GM18498 (cell line): Measurements from ENCODE around the gene EPB41L5.
A peak's percentile ranks its signal among the peaks of the same experiment; 100 is the strongest.
"Not testable (repeated sequence)": the region's sequence is repeated elsewhere in the genome, so short reads cannot be mapped to it uniquely, and the experiment has no call there.

Source experiments
- ATAC-seq: cut with Tn5 transposase; IDR thresholded peaks from one replicate; pipeline ENCODE4 v1.9.1; 2021; ENCODE audit warnings: mild to moderate bottlenecking, moderate library complexity; ENCODE audit not compliant: unreplicated experiment

The EPB41L5 gene

DNA sequence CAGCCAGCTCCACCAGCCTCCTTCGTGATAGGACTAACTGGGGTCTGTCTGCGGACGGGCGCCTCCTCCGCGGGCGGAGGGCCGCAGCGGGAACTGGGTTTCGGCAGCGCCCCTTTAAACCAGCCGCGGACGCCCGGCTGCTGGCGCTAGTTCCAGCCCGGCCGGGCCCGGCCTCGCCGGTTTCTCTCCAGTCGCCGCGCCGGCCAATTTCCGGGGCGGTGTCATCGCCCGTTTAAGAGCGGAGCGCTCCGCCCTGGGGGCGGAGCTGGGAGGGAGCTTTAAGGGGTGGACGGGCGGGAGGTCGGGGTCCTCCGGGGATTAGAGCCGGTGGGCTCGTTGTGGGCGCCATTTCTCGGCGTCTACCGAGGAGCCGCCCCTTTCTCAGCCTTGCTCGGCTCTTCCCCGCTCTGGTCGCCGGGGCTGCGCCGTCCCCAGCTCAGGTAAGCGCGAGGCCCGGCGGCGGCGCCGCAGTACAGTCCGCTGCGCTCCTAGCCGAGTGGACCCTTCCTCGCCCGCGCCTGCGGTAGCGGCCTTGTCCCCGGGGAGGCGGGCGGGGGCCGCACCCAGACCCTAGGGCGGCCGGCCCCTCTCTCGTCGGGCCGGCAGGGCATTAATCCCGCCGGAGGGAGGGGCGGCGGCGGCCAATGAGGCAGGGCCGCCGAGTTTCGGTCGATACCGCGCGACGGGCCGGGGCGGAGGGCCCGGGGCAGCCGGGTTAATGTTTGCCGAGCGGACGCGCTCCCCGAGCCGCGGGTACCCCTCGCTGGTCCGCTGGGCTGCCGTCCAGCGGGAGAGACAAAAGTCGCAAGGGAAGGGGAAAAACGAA is at the start of gene EPB41L5:
TSS of gene EPB41L5 (plus strand) at position 307 of the 826 bp plus-strand sequence. CDS start 6,008 bp downstream, outside the sequence.
- peak; percentile 96 for ATAC-seq

DNA sequence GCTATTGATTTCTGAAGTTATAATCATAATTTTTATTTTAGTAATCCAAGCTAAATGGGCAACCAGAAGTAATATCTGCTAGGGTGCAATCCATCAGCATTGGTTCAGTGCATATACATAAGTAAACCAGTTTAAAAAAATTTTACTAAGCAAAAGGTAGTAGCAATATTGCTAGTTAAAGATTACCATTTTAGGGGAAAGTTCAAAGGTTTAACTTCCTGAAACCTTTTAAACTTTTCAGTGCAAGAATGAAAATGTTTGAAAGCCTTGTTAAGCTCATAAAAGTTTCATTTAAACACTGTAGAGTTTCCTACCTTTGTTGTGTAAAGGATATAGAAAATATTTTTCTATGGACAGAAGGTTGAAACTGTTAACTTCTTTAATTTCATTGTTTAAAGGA is 31.0 kb upstream of the EPB41L5 start:
- no peak for ATAC-seq

DNA sequence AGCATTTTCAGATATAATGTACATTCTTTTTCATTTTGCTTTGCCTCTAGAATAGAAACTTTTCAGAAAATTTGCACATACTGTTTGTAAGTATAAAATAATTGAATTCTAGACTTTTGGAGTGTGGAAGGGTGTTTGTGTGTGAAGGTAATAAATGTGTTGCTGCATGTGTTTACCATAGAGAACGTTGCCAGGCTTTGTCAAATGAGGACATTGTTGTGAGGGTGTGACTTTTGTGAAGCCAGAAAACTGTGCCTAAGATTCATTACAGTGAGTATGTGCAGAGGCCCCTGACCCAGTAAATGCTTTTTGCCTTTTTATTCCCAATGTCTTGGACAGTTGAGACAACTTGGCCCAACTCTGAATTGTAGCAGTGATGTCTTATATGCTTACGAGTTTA is 30.4 kb upstream of the EPB41L5 start:
- ATAC-seq, result no peak

- no peak for ATAC-seq
These were observed 29.8 kb upstream of the EPB41L5 start for GRCh38 chr2:119983108-119983507.

DNA sequence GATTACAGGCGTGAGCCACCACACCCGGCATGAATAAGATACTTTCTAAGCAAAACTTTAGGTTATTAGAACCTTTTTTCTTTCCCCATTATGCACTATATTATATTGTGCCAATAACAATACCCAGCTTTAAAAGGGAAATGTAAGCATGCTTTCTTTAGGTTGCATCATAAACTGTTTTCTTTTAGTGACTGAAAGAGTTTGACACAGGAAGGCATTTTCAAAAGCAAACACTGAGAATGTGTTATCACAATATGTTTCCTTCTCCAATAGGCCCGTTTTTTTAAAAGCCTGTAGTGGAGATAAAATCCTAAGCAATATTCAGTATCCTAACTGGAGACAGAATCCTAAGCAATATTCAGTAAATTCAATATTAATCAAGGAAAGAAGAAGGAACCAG is 16.7 kb upstream of the EPB41L5 start:
- no peak for ATAC-seq

GRCh38 chr2:119996896-119997891 is 15.7 kb upstream of the EPB41L5 start:
- not testable (repeated sequence) for ATAC-seq

DNA sequence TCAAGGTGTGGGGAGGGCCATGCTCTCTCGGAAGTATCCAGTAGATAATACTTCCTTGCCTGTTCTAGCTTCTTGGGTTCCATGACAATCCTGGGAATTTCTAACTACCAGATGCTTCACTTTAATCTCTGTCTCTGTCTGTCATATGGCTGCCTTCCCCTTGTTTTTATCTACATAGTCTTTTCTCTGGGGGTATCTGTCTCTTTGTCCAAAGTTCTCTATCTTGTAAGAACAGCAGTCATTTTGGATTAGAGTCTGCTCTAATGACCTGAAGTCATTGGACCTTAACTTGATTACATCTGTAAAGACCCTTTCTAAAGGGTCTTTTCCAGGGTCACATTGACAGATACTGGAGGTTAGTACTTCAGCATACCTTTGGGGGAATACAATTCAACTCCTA is 11.4 kb upstream of the EPB41L5 start:
- ATAC-seq, result no peak

DNA sequence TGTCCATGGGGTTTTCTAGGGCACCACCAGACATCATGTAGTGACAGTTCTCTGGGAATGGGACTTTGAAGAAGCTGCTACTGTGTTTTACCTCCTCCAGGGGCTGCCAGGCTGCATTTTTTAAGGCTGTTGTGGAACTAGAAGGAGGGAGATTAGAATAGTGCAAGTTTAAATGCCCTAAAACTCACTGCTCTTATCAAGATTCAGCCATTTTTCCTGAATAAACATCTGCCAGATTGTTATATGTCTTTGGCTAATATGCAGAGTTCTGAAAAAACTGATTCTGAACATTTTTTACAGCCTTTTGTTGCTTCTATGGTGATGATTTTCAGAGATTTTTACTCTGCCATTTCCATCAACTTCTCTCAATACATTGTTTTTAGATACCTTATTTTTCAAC is 8.6 kb upstream of the EPB41L5 start:
- no peak for ATAC-seq

DNA sequence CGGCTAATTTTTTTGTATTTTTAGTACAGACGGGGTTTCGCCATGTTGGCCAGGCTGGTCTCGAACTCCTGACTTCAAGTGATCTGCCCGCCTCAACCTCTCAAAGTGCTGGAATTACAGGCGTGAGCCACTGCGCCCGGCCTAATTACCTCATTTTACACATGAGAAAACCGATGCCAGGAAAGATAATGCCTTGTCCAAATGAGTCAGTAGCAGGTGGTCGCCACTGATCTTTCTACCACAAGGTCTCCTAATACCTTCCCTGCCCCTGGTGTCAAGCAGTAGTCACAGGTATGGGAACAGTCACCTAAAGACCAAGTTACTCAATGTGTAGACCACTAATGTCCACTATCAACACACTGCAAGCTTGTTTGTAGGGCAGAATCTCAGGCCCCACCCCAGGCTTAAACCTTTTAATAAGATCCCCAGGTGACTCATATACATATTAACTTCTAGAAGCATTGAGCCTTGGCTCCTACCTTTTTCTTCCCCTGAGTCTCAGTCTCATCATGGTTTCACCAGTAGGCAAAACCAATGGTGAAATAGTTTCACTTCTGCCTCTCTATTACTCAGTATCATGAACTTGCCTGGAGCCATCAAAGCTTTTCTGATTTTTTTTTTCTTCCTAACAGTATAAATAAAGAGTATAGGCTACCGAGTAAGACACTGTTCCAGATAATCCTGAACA is 6.9 kb upstream of the EPB41L5 start:
- peak; percentile 94 for ATAC-seq

- no peak for ATAC-seq
These were observed 5.0 kb upstream of the EPB41L5 start for GRCh38 chr2:120007851-120008250.

GRCh38 chr2:120012363-120012762 is 514 bp upstream of the EPB41L5 start:
- ATAC-seq, result no peak

- no peak for ATAC-seq
These were observed 833 bp downstream of the EPB41L5 start for GRCh38 chr2:120013597-120014223.

DNA sequence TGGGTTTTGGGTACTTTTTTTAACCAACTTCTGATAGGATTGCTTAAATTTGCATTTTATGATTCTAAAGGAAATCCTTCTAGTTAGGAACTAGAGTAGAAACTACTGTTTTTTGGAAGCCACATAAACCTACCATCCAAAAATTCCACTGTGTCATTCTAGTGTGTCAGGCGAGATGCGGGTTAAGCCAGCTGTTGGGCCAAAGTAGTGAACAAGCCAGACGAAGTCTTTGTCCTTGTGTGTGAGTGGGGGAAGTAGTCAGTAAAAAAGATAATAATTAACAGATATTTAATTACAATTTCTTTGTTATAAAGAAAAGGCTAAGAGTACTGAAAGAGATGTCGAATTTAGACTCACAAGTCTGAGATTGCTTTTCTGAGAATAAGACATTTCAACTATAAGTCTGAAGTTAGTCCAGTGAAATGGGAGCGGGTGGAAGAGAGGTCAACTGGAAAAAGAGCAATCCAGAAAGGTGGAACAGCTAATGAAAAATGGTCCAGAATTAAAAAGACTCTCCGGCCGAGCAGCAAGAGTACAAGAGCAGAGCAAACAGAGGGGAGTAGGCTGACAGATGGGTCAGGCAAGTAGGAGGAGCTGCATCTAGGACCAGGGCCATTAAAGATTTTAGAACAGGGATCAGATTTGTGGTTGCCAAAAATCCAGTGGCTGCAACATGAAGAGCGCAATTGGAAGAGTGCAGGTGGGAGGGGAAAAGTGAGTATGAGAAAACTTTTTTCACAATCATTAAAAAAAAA is 1.5 kb downstream of the EPB41L5 start:
- ATAC-seq, result no peak

GRCh38 chr2:120016800-120017199 is 3.9 kb downstream of the EPB41L5 start:
- no peak for ATAC-seq

- ATAC-seq, result no peak
These were observed 4.3 kb downstream of the EPB41L5 start for GRCh38 chr2:120017201-120017600.

GRCh38 chr2:120018549-120018948 is 5.7 kb downstream of the EPB41L5 start:
- no peak for ATAC-seq

- no peak for ATAC-seq
These were observed 7.7 kb downstream of the EPB41L5 start for GRCh38 chr2:120020554-120020953.

DNA sequence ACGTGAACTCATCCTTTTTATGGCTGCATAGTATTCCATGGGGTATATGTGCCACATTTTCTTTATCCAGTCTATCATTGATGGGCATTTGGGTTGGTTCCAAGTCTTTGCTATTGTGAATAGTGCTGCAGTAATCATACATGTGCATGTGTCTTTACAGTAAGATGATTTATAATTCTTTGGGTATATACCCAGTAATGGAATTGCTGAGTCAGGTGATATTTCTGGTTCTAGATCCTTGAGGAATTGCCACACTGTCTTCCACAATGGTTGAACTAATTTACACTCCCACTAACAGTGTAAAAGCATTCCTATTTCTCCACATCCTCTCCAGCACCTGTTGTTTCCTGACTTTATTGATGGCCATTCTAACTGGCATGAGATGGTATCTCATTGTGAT is 9.6 kb downstream of the EPB41L5 start:
- not testable (repeated sequence) for ATAC-seq

DNA sequence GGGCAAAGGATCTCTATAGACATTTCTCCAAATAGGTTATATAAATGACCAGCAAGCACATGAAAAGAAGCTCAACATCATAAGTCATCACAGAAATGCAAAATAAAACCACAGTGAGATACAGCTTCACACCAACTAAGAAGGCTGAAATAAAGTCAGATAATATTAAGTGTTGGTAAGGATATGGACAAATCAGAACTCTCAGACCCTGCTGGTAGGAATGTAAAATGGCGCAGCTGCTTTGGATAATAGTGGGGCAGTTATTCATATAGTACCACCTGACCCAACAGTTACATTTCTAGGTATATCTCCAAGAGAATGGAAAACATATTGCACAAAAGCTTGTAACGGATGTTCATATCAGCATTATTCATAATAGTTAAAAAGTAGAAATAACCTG is 14.0 kb downstream of the EPB41L5 start:
- ATAC-seq, result no peak

DNA sequence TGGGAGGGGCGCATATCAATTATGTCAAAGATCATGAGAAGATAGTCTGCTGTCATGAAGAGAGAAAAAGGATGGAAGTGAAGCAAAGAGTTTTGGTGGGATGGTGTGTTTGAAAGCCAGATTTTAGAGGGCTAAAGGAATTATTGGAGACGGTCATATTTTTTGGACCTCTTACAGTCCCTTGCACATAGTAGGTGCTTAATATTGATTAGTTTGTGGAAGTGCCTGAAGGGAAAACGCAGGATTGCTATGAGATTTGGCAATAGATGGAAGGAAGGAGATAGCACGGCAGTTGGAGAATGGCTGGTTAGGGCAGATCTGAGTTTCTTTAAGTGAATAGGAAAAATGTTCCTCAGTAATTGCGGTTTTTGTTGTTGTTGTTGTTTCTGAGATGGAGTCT is 15.9 kb downstream of the EPB41L5 start:
- no peak for ATAC-seq
